Activated CD4-positive, alpha-beta T cell treated with anti-CD3 and anti-CD28 coated beads, Interleukin-10, Interleukin-2, amounts not matched to agents 100 ng/mL and 50 ng/mL, durations not matched to agents 16 hours and 8 hours (primary cell): ENCODE data around the gene RSRP1.
A peak's percentile ranks its signal among the peaks of the same experiment; 100 is the strongest.
"Not testable (repeated sequence)": the region's sequence is repeated elsewhere in the genome, so short reads cannot be mapped to it uniquely, and the experiment has no call there.

ENCODE experiments used
- DNase-seq: peaks from one replicate; pipeline ENCODE4 v3.0.0-alpha.2; 2020

Gene RSRP1

GRCh38 chr1:25247024-25247828 is at the start of gene RSRP1:
TSS of gene RSRP1 (minus strand) at chr1:25247454. CDS start at chr1:25246963, 491 bp downstream.
- peak; percentile 100 for DNase-seq

DNA sequence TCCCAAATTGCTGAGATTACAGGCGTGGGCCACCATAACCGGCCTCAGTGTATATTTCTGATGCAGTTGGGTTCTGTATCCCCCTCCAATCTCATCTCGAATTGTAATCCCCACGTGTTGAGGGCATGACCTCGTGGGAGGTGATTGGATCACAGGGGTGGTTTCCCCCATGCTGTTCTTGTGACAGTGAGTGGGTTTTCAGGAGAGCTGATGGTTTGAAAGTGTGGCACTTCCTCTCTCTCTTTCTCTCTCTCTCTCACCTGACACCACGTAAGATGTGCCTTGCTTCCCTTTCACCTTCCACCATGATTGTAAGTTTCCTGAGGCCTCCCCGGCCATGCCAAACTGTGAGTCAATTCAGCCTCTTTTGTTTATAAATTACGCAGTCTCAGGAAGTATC is 49.2 kb upstream of the RSRP1 start:
- not testable (repeated sequence) for DNase-seq

DNA sequence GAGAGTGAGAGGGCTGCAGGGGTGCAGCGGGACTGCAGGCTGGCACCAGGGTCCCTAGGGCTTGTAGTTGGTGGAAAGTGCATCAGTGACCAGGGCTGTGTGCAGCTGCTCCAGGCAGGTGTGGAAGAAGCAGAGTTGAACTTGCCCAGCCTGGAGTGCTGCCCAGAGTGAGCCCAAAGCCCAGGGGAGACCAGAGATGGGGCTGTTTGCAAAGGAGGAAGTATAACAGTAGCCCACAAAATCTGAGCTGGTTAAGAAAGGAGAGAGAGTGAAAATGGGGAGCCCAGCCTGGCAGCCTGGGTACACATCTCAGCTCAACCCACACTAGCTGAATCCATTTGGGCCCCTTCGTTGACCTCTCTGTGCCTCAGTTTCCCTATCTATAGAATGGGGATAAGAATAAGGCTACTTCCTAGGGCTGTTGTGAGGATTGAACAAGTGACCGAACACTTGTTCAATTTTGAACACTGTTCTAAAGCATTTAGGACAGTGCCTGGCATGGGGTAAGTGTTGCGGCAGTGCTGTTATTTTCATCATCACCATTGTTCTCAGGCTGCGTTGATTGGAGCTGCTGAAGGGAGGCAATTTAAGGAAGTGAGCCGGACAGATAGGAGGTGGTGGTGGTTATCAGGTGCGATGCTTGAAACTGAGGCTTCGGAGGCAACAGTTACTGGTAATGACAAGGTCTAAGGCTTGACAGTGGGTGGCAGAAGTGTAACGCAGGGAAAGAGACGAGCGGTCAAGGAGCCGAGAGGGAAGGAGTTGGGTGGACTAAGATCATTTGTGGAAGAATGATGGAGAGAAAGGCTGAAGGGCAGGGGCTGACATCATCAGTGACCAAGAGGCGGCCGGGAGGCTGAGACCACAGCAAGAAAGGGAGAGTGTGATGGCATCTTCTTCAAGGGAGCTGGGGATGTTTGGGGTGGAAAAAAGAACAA is 47.9 kb upstream of the RSRP1 start:
- DNase-seq = not testable (repeated sequence)

DNA sequence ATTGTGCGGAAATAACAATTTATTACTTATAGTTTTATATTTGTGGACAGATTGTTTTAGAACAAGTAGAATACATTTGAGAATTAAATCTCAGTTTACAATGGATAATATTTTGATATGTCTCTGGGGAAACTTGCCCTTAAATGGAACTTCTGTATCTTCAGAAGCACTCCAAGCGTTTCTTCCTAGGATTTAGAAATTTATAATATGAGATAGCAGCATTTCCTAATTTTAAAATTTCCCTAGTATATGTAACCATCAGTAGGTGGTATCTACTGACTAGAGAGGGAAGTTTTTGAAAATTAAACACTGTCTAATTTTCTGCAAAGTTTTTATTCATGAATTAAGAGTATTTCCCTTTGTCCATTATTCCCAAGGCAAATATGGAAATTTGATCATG is 46.2 kb upstream of the RSRP1 start:
- DNase-seq = not testable (repeated sequence)

- DNase-seq = not testable (repeated sequence)
These were observed 42.8 kb upstream of the RSRP1 start for GRCh38 chr1:25290043-25290442.

- not testable (repeated sequence) for DNase-seq
These were observed 41.4 kb upstream of the RSRP1 start for GRCh38 chr1:25288573-25289101.

GRCh38 chr1:25287164-25287563 is 39.9 kb upstream of the RSRP1 start:
- DNase-seq = not testable (repeated sequence)

DNA sequence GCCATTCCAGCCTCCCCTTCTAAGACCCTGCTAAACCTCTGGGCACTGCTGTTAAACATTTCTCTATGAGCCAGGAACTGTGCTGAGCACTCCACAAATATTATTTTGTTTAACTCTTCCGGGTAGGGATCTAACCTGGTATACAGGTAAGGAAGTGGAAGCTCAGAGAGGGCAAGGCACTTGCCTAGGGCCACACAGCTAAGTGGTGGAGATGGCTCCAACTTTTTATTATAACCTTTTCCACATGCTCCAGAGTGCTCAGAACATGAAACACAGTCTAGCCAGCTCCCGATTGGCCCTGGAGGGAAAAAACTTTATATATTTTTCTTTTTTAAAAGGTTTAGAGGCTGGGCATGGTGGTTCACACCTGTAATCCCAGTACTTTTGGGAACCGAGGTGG is 38.6 kb upstream of the RSRP1 start:
- not testable (repeated sequence) for DNase-seq

GRCh38 chr1:25279693-25280111 is 32.4 kb upstream of the RSRP1 start:
- DNase-seq = not testable (repeated sequence)

DNA sequence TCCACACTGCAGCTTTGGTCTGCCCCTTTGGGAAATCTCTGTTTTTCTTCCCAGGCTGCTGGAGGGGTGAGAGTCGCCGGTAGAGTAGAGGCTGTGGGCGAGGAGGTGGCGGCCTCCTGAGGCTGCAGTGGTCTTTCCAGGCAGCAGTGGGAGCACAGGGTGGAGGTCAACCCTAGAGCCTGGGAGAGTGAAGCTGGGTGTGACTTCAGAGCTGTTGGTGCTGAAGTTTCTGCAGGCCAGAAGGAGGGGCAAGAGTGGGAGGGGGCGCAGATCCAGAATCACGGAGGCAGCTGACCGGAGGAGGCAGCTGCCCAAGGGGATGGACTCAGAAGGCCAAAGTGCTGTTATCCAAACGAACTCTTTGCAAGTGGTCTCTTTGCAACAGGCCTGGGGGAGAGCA is 31.5 kb upstream of the RSRP1 start:
- not testable (repeated sequence) for DNase-seq

GRCh38 chr1:25278358-25278757 is 31.1 kb upstream of the RSRP1 start:
- not testable (repeated sequence) for DNase-seq

DNA sequence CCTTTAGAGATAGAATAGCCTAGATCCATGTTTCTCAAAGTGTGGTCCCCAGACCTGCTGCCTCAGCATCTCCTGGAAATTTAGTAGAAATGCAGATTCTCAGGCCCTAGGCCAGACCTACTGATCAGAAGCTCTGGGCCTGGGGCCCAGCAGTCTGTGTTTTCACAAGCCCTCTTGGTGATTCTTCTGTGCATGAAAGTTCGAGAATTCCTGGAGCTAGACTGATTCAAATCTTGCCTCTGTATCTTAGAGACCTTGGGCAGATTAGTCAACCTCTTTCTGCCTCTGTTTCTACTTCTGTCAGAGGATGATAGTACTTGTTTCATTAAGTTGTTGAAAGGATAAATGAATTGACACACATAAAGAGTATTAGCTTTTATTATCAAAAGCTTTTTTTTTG is 30.0 kb upstream of the RSRP1 start:
- not testable (repeated sequence) for DNase-seq

GRCh38 chr1:25275648-25276047 is 28.4 kb upstream of the RSRP1 start:
- not testable (repeated sequence) for DNase-seq

GRCh38 chr1:25272238-25272637 is 25.0 kb upstream of the RSRP1 start, which contains the start of gene RHD:
TSS of gene RHD (plus strand) at chr1:25272509. CDS start at chr1:25272548, 39 bp downstream.
- not testable (repeated sequence) for DNase-seq

GRCh38 chr1:25268143-25268760 is 21.0 kb upstream of the RSRP1 start:
- DNase-seq = not testable (repeated sequence)

DNA sequence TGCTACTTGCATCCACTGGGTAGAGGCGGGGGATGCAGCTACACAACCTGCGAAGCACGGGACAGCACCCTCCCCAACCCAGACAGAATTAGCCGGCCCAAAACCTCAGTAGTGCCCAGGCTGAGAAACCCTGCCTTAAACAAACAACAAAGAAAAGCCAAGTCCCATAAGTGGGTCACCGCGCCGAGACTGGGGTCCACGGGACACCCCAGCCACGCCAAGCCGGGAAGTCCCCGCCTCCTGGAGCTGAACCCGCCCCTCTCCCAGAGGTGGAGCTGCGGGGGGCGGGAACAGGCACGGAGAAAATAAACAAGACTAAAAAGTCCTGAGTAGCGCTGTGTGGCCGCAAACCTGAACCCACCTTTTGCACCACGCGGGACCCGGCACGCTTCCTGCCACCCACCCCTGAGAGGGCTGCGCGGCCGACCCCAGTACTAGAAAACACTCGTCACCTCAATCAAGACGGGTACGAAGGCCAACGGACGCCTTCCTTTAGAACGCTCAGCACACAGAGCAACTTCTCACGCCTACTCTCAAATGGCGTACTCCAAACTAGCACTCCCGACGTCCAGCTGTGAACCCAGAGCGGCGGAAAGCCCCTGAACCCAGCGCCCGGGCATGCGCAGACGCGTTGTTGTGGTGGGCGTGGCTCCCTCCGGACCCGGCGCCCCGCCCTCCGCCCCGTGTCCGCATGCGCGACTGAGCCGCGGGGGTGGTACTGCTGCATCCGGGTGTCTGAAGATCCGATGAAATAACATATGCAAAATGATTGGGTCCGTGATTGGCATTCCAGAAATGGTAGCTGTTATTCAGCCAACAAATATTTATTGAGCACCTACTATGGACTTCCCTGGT is 20.3 kb upstream of the RSRP1 start:
- not testable (repeated sequence) for DNase-seq

- DNase-seq = not testable (repeated sequence)
These were observed 19.5 kb upstream of the RSRP1 start for GRCh38 chr1:25266554-25267287.

DNA sequence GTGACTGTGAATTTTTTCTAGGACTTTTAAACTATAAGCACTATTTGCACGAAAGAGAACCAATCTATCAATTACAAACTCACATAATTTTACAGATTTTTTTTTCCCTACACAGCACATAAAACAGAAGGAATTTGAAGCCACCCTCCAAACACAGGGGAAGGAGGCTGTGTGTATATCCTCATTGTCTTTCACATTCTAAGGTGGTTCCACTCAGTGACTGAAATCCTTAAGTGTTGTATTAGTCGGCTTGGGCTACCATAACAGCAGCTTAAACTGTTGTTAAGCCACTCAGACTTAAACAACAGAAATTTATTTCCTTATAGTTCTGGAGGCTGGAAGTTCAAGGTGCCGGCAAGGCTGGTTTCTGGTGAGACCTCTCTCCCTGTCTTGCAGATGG is 13.1 kb upstream of the RSRP1 start:
- not testable (repeated sequence) for DNase-seq

DNA sequence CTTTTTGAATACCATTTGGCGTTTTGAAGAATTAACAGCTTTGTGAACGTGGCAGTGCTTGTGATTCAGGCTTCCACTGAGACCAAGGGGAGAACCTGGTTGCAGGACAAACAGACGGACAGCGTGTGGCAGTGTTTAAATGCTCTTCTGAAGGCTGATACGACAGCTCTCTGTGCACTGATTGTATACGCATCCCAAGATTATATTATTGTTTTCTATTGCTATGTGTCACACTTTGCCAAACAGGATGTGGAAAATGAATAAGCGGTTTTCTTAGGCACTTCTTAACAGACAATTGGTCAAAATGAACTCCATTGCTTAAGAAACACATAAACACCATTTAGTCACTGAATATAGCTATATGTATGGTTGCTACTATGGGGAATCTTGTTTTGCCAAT is 12.6 kb upstream of the RSRP1 start:
- peak; percentile 45 for DNase-seq

GRCh38 chr1:25257196-25257595 is 9.9 kb upstream of the RSRP1 start:
- DNase-seq = no peak

- no peak for DNase-seq
These were observed 9.3 kb upstream of the RSRP1 start for GRCh38 chr1:25256578-25256965.
